Right cardiac atrium (tissue), 5 donors: ENCODE measurements around the gene KRT80. TPM values are rescaled to one million over a fixed set of nuclear protein-coding genes. Genes with fewer than 3 reads are reported as not detected.

ENCODE experiments used
- ATAC-seq, 2 donors: fragments of 200-7000 bp; cut with Tn5 transposase; one replicate each; pipeline versions ENCODE4 v1.8.0 to v1.9.1; 2020; ENCODE audit warnings: moderate library complexity in 2 of 2, mild to moderate bottlenecking in 1 of 2
- DNase-seq, 3 donors: peaks; one replicate each; pipeline ENCODE4 v3.0.0-alpha.2; 2020
- H3K27ac ChIP-seq: one replicate; pipeline ENCODE4 v1.5.1; 2013; ENCODE audit warnings: mild to moderate bottlenecking, low read length, control low read depth, moderate library complexity
- H3K27me3 ChIP-seq: one replicate; pipeline ENCODE4 v1.6.1; 2013; ENCODE audit not compliant: control insufficient read depth, insufficient read depth
- H3K4me1 ChIP-seq: one replicate; pipeline ENCODE4 v1.6.1; 2013; ENCODE audit warnings: low read length; ENCODE audit not compliant: control insufficient read depth, insufficient read depth
- H3K4me3 ChIP-seq: one replicate; pipeline ENCODE4 v1.5.1; 2013; ENCODE audit warnings: low read length, control low read depth
- H3K9me3 ChIP-seq: one replicate; pipeline ENCODE4 v1.6.1; 2013; ENCODE audit warnings: low read length; ENCODE audit not compliant: control insufficient read depth
- WGBS: extraction: QIAGEN DNeasy Blood & Tissue Kit; methylation state at CpG from one replicate; pipeline ENCODE4 v1.1.7; 2013; 5-methylcytosine and 5-hydroxymethylcytosine counted together
- intact Hi-C, 4 donors: fragments of 100-400 bp; cut with DNase I; formaldehyde crosslinking; loops; one replicate each; pipeline versions ENCODE4 v1.11.0 to v1.14.0; 2022 to 2023
- polyA plus RNA-seq: library from polyadenylated mRNA; stranded (reverse); fragments of 200-250 nt; gene quantifications from one replicate; pipeline ENCODE4 v1.2.3, GENCODE V29; 2013
- total RNA-seq, 4 donors: library from RNA; stranded (reverse); fragmentation: NEBNext Ultra II Directional; extraction: Animal tissue kit (Norgen Biotek cat#: 25700); gene quantifications; one replicate each; pipeline ENCODE4 v1.2.1, GENCODE V29; 2021
- donor health status: healthy with polysubstance abuse.
- donor health status: DM: no; HTN: yes; CAD: no.
- donor health status: DM: no; HTN: no; CAD: no.
- donor health status: DM: no; HTN: yes; CAD: no; lungs with severe emphysema.
- donor health status: DM: yes; HTN: yes; CAD: no.

KRT80 gene
- total and polyA plus RNA-seq, 5 donors: 0.05 to 0.06 TPM; not detected in 3

DNA sequence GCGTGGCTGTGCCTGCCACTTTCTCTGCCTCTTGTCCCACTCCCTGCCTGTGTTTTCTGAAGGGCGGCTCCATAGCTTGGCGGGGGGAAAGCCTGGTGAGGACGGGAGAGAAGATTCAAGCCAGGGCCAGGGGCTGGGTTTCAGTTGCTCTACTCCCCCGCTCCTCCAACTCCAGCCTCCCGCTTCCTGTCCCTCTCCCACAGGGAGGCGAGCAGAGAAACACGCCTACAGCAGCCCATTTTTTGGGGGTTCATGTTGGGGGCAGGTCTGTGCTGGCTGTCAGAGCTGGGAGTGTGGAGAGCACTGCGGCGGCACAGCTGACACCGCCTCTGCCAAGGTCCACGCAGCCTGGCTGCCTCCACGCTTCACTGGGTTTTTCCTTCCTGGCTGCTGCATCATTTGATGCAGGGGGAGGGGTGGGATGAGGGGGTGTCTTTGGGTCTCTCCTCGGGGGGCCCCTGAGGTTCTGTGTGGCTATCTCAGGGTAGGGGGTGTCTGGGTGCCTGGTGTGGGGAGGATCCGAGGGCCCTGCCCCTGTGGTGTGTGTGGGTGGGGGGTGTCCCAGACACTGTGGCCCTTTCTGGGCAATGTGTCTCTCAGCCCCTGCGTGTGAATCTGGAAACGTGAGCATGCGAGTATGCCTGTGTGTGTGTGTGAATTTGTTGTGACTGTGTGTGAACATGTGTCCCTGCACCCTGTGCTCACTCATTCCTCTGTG, 10.7 kb upstream of the KRT80 start:
- WGBS: 36% methylated on average over 18 of the region's 18 CpGs
- H3K4me1 ChIP-seq: peaks cover 3% of the 10 kb centered on the region
- no peak overlapping the region for H3K27ac ChIP-seq
- no peaks in the 10 kb centered on the region for H3K9me3 ChIP-seq
- no peaks in the 10 kb centered on the region for H3K27me3 ChIP-seq
- no peak for ATAC-seq
- intact Hi-C loops: no loop called here
- no peak overlapping the region for H3K4me3 ChIP-seq
- DNase-seq: peak in 1 of 3 donors; percentile 45

DNA sequence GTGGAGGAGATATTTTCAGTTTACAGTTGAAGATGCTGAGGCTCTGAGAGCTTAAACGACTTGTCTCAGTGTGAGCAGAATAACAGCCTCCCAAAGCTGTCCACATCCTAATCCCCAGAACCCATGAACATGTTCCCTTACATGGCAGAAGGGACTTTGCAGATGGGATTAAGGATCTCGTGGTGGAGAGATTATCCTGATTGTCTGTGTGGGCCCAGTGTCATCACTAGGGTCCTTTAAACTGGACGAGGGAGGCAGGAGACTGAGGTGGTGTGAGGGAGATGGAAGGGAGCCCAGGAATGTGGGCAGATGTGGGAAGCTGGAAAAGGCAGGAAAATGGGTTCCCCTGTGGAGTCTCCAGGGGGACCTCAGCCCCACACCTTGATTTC, 9.6 kb upstream of the KRT80 start:
- Histone ChIP-seq H3K27ac (no peak overlapping the region), H3K9me3 (no peaks in the 10 kb centered on the region), H3K4me1 (peaks cover 3% of the 10 kb centered on the region), H3K4me3 (no peak overlapping the region), H3K27me3 (no peaks in the 10 kb centered on the region)
- DNase-seq (no peak), ATAC-seq (no peak)
- intact Hi-C loops: no loop called here
- 52% methylated on average over 3 of the region's 3 CpGs for WGBS

DNA sequence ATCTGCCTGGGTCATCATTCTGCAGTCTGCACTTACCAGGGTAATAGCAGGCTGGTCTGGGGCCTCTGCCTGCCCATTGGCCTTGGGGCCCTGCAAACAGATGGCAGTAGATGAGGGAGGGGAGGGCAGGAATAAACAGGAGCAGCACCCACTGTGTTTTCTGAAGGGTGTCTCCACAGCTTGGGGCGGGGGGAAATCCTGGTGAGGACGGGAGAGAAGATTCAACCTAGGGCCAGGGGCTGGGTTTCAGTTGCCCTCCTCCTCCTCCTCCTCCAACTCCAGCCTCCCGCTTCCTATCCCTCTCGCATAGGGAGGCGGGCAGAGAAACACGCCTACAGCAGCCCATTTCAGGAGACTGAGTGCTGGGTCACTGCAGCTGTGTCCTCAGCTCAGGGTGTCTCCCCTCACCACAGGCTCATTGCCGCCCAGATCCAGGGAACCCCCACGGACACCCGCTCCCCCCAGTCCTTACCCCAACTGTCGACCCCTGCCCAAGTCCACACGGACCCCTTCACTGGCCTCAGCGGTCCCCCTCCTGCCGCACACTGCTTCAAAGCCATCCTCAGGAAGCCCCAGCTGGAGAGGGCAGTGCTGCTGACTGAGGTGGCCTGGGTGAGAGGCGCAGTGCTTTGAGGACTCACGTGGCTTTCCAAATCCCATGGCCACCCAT, 9.1 kb upstream of the KRT80 start:
- no peaks in the 10 kb centered on the region for H3K27me3 ChIP-seq
- DNase-seq: peak in 1 of 3 donors; percentile 52
- H3K4me1 ChIP-seq: peaks cover 3% of the 10 kb centered on the region
- no peak overlapping the region for H3K27ac ChIP-seq
- WGBS: 92% methylated on average over 15 of the region's 15 CpGs
- intact Hi-C loops: no loop called here
- ATAC-seq: no peak
- H3K9me3 ChIP-seq: no peaks in the 10 kb centered on the region
- no peak overlapping the region for H3K4me3 ChIP-seq

DNA sequence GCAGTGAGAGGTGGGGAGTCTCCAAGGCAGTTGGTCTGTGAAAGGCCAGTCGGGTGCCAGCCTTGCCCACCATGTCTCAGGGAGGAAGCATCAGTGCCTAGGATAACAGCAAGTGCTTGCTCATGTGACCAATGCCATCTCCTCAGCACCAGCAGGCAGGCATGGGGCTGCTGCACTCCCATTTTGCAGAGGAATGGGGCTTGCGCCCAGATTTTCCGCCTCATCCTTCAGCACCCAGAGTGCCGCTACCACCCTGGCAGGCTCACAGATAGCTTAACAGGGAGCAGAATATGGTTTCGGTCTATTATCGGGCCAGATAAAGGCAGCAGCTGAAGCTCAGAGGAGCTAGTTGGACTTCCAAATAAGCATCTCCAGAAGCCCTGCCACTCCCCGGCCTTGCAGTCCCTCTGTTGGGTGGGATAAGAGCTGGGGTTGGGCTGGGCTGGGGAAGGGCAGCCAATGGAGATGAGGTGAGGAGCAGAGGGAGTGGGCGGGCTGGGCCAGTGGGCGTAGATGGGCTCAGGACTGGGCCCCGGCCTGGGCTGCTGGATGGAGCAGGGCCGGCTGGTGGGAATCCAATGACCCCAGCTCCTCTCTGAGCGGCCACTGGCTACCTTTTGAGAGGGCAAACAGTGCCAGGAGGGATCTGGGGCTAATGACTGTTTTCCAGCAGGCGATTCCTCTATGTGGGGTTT, 8.4 kb upstream of the KRT80 start:
- H3K4me3 ChIP-seq: no peak overlapping the region
- ATAC-seq (no peak), DNase-seq (peak in 1 of 3 donors; percentile 49)
- intact Hi-C loops: no loop called here
- no peaks in the 10 kb centered on the region for H3K9me3 ChIP-seq
- peaks cover 4% of the 10 kb centered on the region for H3K4me1 ChIP-seq
- no peaks in the 10 kb centered on the region for H3K27me3 ChIP-seq
- 90% methylated on average over 13 of the region's 13 CpGs for WGBS
- H3K27ac ChIP-seq: no peak overlapping the region

DNA sequence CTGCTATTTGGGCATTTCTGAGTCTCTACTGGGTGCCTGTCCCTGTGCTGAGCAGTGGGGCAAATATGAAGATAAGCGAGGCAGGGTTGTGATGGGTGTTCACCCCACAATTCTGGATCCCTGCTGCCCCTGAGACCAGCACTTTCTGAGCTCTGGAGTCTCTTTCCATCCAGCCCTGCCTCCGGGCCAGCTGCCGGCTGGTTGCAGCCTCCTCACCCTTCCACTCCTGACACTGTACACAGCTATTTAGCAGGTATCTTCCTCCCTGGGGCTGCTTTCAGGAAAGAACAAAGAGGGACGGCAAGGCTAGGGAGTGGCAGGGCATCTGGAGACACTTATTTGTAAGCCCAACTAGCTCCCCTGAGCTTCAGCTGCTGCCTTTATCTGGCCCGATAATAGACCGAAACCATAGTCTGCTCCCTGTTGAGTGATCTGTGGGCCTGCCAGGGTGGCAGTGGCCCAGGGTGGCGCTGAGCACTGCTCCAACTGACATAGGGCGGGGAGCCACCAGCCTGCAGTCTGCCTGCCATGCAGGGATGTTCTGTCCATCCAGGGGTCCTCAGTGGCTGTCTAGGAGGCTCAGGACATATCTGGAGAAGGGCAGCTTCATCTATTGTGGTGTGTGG, 7.6 kb upstream of the KRT80 start:
- peak overlapping the region; percentile 32 for H3K27ac ChIP-seq
- ATAC-seq: peak; percentile 56 to 70
- H3K4me1 ChIP-seq: peaks cover 7% of the 10 kb centered on the region
- H3K27me3 ChIP-seq: no peaks in the 10 kb centered on the region
- intact Hi-C loops: no loop called here
- no peak overlapping the region for H3K4me3 ChIP-seq
- DNase-seq: peak in 1 of 3 donors; percentile 70
- 66% methylated on average over 8 of the region's 8 CpGs for WGBS
- no peaks in the 10 kb centered on the region for H3K9me3 ChIP-seq

DNA sequence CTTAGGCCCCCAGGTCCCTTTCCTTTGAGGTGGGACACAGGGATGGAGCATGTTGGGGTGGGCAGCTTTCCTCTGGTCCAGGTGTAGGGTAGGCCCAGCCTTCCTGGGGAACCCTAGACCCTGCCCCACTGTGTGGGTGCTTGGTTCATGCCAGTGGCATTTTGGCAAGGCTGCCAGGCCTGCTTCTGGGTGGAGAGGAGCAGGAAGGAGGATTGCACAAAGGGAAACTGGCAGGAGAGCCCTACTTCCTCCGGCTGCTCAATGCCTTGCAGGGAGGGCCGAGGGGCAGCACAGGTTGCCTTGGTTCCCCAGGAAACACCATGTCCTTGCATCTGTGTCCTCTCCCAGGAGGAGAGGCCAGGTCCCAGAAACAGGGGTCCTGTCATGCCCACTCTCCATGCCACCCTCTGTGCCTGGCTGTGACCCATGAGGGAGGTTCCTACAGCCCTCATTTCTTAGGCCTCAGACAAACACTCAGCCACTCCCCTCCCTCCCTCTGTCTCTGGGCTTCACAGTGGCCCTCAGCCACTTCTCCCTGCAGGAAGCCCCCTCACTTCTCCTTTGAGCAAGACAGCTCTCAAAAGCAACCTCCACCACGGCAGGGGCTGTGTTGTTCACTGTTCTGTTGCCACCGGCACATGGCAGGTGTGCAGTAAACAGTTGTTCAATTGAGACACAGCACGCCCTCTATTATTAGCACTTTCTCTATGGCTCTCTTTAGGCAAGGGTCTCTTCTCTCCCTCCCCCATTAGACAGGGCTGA, 6.8 kb upstream of the KRT80 start:
- no peaks in the 10 kb centered on the region for H3K27me3 ChIP-seq
- 77% methylated on average over 5 of the region's 5 CpGs for WGBS
- peak overlapping the region; percentile 32 for H3K27ac ChIP-seq
- H3K9me3 ChIP-seq: no peaks in the 10 kb centered on the region
- no peak overlapping the region for H3K4me3 ChIP-seq
- intact Hi-C loops: no loop called here
- ATAC-seq (peak; percentile 10 to 14), DNase-seq (peak; percentile 38 to 80 (median 77))
- H3K4me1 ChIP-seq: peaks cover 9% of the 10 kb centered on the region

DNA sequence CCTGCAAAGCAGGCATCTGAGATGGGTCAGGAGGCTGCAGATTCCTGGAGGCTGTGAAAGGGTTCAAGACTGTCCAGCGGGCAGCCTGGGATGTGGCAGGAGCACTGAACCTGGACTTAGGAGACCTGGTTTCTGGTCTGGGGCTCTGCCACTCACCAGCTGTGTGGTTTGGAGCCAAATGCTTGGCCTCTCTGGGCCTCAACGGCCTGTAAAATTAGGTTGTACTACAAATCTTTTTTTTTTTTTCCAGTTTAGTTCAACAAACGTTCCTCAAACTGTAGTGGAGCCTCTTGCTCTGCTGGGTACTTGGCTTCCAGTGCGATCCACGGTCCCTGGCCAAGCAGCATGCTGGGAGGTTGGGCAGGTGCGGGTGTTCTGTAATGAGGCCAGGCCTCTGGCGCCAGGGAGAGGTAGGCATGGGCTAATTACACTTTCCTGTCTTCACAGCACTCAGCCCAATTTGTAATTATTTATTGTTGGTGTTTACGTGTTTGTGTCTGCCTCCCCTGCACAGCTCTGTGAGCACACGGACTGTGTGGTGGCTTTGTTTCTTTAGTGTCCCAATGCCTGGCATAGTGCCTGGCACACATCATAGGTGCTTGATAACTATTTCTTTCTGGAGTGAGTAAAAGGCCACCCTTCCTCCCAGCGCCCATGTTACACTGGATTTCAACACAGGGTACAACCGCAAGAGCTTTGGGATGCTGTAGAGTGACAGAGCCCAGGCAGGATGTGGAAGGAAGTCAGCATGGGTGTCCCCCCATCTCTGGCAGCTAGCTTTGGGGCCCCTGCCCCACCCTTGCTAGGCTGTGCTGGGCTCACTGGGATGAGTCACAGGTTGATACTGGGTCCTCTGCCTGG, 5.8 kb upstream of the KRT80 start:
- H3K4me1 ChIP-seq: peaks cover 15% of the 10 kb centered on the region
- 60% methylated on average over 11 of the region's 11 CpGs for WGBS
- ATAC-seq (peak; percentile 53 to 56), DNase-seq (peak in 1 of 3 donors; percentile 71)
- H3K9me3 ChIP-seq: no peaks in the 10 kb centered on the region
- intact Hi-C loops: no loop called here
- no peaks in the 10 kb centered on the region for H3K27me3 ChIP-seq
- peak overlapping the region; percentile 2 for H3K27ac ChIP-seq
- H3K4me3 ChIP-seq: no peak overlapping the region

DNA sequence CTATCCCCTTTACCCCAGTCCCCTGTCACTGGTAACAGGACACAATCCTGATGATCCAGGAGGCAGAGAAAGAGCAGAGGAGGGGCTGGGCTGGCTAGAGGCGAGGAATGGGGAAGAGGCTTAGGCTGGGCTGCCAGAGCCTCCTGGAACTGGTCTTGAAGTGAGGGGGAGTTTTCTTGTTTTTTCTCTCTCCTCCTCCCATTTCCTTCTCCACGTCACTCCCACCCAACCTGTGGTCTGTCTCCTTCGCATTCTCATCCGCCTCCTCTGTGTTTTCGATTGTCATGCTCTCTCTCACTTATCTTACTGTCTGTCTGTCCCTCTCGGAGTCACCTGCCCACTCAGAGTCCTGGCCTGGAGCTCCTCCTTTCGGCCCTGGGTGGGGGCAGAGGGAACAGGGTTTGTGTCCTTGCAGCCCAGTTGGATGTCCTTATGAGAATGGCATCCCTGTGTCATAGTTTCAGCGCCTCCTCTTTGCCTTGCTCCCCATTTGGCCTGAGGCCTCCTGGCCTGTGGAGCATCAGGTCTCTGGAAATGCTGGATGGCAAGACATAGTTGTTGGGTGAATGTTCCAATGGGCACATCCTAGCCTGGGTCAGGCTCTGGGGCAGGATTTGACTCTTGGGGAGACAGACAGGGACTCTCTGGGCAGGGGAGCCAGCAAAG, 3.4 kb upstream of the KRT80 start:
- no peak for ATAC-seq

DNA sequence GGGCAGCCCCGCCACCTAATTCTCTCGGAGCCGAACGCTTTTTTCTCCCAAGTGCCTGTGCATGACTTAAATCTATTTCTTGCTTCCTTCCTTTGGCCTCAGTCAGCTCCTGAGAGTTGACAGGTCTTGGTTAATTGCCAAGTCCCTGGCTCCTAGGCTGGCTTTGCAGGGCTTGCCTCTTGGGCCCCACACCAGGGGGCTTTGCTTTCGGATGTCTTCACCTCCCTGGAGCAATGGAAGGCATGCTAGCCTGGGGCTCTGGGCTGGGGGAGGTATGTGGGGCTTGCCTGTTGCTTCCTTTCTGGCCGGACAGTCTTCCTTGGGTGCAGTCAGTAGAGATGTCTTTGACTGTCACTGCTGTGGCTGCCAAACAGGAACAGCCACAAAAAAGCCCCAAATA, 2.2 kb upstream of the KRT80 start:
- Histone ChIP-seq H3K4me1 (peaks cover 15% of the 10 kb centered on the region), H3K27ac (no peak overlapping the region), H3K27me3 (no peaks in the 10 kb centered on the region), H3K9me3 (no peaks in the 10 kb centered on the region), H3K4me3 (no peak overlapping the region)
- ATAC-seq: no peak
- 26% methylated on average over 6 of the region's 6 CpGs for WGBS
- peak in 1 of 3 donors; percentile 25 for DNase-seq
- intact Hi-C loops: no loop called here

More for the DNA sequence above, 3.4 kb upstream of the KRT80 start:
- intact Hi-C loops: no loop called here
- 61% methylated on average over 8 of the region's 8 CpGs for WGBS
- peaks cover 15% of the 10 kb centered on the region for H3K4me1 ChIP-seq
- no peaks in the 10 kb centered on the region for H3K27me3 ChIP-seq
- no peak overlapping the region for H3K4me3 ChIP-seq
- H3K27ac ChIP-seq: no peak overlapping the region
- peak in 1 of 3 donors; percentile 33 for DNase-seq
- H3K9me3 ChIP-seq: no peaks in the 10 kb centered on the region
